CD4-positive, CD25-positive, alpha-beta regulatory T cell (primary cell): ENCODE results near the gene SORCS3. TPM values are rescaled to one million over a fixed set of nuclear protein-coding genes. Genes with fewer than 3 reads are reported as not detected.

Experiments used
- ATAC-seq, 2 donors: fragments of 150-1000 bp; cut with Tn5 transposase; one replicate each; pipeline ENCODE4 v1.10.0; 2021; ENCODE audit warnings: low read depth in 2 of 2, moderate number of reproducible peaks in 2 of 2, moderate library complexity in 1 of 2
- DNase-seq, 3 donors: peaks; one replicate each; pipeline versions ENCODE4 v3.0.0 to v3.0.0-alpha.2; 2012 to 2022; ENCODE audit warnings: mixed read lengths in 1 of 3
- H3K27ac ChIP-seq: one replicate; pipeline ENCODE4 v1.7.0; 2013; ENCODE audit warnings: mild to moderate bottlenecking, low read length; ENCODE audit not compliant: insufficient read depth, poor library complexity, severe bottlenecking
- H3K27me3 ChIP-seq: one replicate; pipeline ENCODE4 v1.7.0; 2013; ENCODE audit warnings: low read length; ENCODE audit not compliant: control insufficient read depth, insufficient read depth
- H3K36me3 ChIP-seq: one replicate; pipeline ENCODE4 v1.7.0; 2013; ENCODE audit warnings: mild to moderate bottlenecking, low read length, moderate library complexity; ENCODE audit not compliant: control insufficient read depth, insufficient read depth
- H3K4me1 ChIP-seq: 2 replicates; pipeline ENCODE4 v1.7.0; 2013; ENCODE audit warnings: mild to moderate bottlenecking, low read length; ENCODE audit not compliant: insufficient read depth, control insufficient read depth, poor library complexity, severe bottlenecking
- H3K4me3 ChIP-seq: one replicate; pipeline ENCODE4 v1.7.0; 2013; ENCODE audit warnings: low read depth, mild to moderate bottlenecking, low read length, moderate library complexity
- H3K9me3 ChIP-seq, 2 experiments: 1 replicate in 1 of 2; 2 replicates in 1 of 2; pipeline ENCODE4 v1.7.0; 2013; ENCODE audit warnings: low read length in 2 of 2, mild to moderate bottlenecking in 1 of 2, moderate library complexity in 1 of 2; ENCODE audit not compliant: control insufficient read depth in 2 of 2
- H3K27ac Mint-ChIP-seq, 3 donors: one replicate each; pipeline ENCODE4 v1.8.0; 2020 to 2022; ENCODE audit warnings: mild to moderate bottlenecking in 3 of 3, mixed read lengths in 3 of 3, moderate library complexity in 2 of 3
- H3K27me3 Mint-ChIP-seq: one replicate; pipeline ENCODE4 v1.8.0; 2022; ENCODE audit warnings: mild to moderate bottlenecking, mixed read lengths
- H3K36me3 Mint-ChIP-seq: one replicate; pipeline ENCODE4 v1.8.0; 2020; ENCODE audit warnings: mixed read lengths
- H3K4me1 Mint-ChIP-seq, 4 donors: one replicate each; pipeline ENCODE4 v1.8.0; 2020 to 2022; ENCODE audit warnings: mixed read lengths in 4 of 4, mild to moderate bottlenecking in 1 of 4
- H3K4me3 Mint-ChIP-seq, 4 donors: one replicate each; pipeline ENCODE4 v1.8.0; 2020 to 2022; ENCODE audit warnings: mild to moderate bottlenecking in 4 of 4, mixed read lengths in 4 of 4, moderate library complexity in 3 of 4
- H3K9me3 Mint-ChIP-seq, 7 donors: one replicate each; pipeline ENCODE4 v1.8.0; 2020 to 2022; ENCODE audit warnings: mixed read lengths in 7 of 7, mild to moderate bottlenecking in 3 of 7, moderate library complexity in 2 of 7
- polyA plus RNA-seq, 4 donors: library from polyadenylated mRNA; unstranded; fragments of 300-500 nt; fragmentation: Illumina TruSeq; gene quantifications; one replicate each; pipeline ENCODE4 v1.2.3, GENCODE V29; 2021
- total RNA-seq: library from RNA; stranded (reverse); gene quantifications from one replicate; pipeline ENCODE4 v1.2.3, GENCODE V29; 2022

SORCS3 gene
- total and polyA plus RNA-seq, 5 donors from 2014 or later: 0.35 TPM; not detected in 4

DNA sequence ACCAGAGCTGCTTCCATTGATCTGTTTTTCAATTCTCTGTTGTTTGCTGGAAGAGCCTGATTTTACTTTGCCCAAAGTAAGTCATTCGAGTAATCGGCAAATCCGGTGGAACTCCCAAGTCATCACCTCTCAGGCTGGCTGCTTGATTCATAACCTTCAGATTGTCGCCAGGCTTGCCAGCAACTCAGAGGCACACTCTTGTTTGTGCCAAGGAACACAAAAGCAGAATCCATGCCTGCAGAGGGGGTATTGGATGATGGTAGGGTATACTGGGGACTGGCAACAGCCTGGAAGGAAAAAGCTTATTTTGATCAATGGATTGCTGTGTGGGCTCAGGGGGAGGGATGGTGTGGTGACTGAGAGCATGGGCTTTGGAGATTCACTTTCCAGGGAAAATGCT lies 542.4 kb downstream of the SORCS3 start:
- H3K4me1 ChIP-seq: no peaks in the 10 kb centered on the region
- H3K9me3 ChIP-seq: no peaks in the 10 kb centered on the region
- no peak overlapping the region for H3K27ac ChIP-seq
- H3K4me3 ChIP-seq: no peak overlapping the region
- no peaks in the 10 kb centered on the region for H3K27me3 ChIP-seq
- Mint-ChIP-seq H3K4me1 (no peaks in the 10 kb centered on the region), H3K27ac (no peak overlapping the region), H3K27me3 (no peaks in the 10 kb centered on the region), H3K4me3 (no peak overlapping the region), H3K36me3 (no peaks in the 10 kb centered on the region), H3K9me3 (peaks cover 0 to 2% (median 0%) of the 10 kb centered on the region in 7 donors)
- ATAC-seq (no peak), DNase-seq (no peak)
- no peaks in the 10 kb centered on the region for H3K36me3 ChIP-seq

DNA sequence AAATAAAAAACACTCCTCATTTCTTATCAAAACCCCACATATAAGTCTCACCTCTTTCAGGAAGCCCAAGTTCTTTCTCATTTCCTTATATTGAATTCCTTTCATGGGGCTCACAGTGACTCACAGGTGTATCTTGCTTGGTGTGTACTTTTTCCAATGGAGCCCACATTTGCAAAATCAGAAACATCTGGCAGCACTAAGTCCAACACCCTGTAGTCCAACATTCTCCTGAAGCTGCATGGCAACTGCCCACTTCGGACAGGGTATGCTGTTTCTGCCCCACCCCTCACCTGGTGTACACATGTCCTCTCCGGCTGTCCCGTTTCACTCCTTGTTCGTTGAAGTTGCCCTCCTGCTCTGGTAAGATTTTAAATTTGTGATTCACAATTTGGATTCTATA lies 544.1 kb downstream of the SORCS3 start:
- H3K9me3 ChIP-seq: no peaks in the 10 kb centered on the region
- H3K9me3 Mint-ChIP-seq: peaks cover 0 to 2% (median 0%) of the 10 kb centered on the region in 7 donors
- DNase-seq (no peak), ATAC-seq (no peak)
- no peaks in the 10 kb centered on the region for H3K36me3 ChIP-seq
- no peak overlapping the region for H3K4me3 ChIP-seq
- H3K27me3 ChIP-seq: no peaks in the 10 kb centered on the region
- H3K4me1 ChIP-seq: no peaks in the 10 kb centered on the region
- no peak overlapping the region for H3K27ac ChIP-seq
- no peaks in the 10 kb centered on the region for H3K4me1 Mint-ChIP-seq
- no peak overlapping the region for H3K27ac Mint-ChIP-seq
- no peak overlapping the region for H3K4me3 Mint-ChIP-seq
- no peaks in the 10 kb centered on the region for H3K36me3 Mint-ChIP-seq
- no peaks in the 10 kb centered on the region for H3K27me3 Mint-ChIP-seq

- no peaks in the 10 kb centered on the region for H3K27me3 Mint-ChIP-seq
- DNase-seq (no peak), ATAC-seq (no peak)
- no peaks in the 10 kb centered on the region for H3K4me1 Mint-ChIP-seq
- H3K9me3 Mint-ChIP-seq: peaks cover 0 to 4% (median 0%) of the 10 kb centered on the region in 7 donors
- Histone ChIP-seq H3K4me3 (no peak overlapping the region), H3K27me3 (no peaks in the 10 kb centered on the region), H3K27ac (no peak overlapping the region), H3K4me1 (no peaks in the 10 kb centered on the region), H3K9me3 (no peaks in the 10 kb centered on the region), H3K36me3 (no peaks in the 10 kb centered on the region)
- no peak overlapping the region for H3K4me3 Mint-ChIP-seq
- peak overlapping the region in 1 of 3 donors; percentile 11 for H3K27ac Mint-ChIP-seq
- no peaks in the 10 kb centered on the region for H3K36me3 Mint-ChIP-seq
Measured at GRCh38 chr10:105187243-105187642, 546.2 kb downstream of the SORCS3 start.

DNA sequence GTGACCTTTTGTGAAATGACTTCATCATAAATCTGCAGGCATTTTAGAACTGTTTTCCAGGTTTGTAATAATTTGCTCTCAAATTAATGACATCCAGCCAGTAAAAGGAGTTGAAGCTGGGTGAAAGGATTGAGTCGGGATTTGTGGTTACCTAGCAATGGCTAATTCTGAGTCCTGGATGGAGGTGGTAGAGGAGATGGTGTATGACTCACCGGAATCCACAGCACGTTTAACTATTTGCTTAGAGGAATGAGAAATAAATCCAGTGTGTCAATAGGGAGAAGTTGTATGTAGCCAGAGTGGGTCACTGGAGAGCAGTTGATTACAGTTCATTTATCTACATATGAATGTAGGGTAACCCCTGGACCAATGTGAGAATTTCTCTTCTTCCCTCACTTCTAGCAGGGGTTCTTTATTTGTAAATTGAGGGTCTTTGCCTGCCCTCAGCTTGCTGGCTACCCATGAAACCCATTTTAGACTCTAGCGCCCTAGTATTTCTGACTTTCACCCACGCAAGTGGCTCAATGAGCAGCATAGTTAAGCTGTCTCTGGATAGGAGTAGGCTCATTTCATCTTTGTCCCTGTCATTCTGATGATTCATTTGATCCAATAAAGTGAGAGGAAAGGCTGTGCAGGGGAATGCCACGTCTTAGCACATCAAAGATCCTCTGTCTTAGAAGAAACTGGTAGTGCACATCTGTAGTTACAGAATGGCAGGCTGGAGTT lies 547.8 kb downstream of the SORCS3 start:
- H3K9me3 Mint-ChIP-seq: peaks cover 0 to 4% (median 0%) of the 10 kb centered on the region in 7 donors
- H3K27me3 Mint-ChIP-seq: no peaks in the 10 kb centered on the region
- DNase-seq (no peak), ATAC-seq (no peak)
- no peak overlapping the region for H3K27ac ChIP-seq
- H3K27ac Mint-ChIP-seq: no peak overlapping the region
- H3K4me3 Mint-ChIP-seq: no peak overlapping the region
- H3K4me1 Mint-ChIP-seq: no peaks in the 10 kb centered on the region
- no peaks in the 10 kb centered on the region for H3K9me3 ChIP-seq
- no peak overlapping the region for H3K4me3 ChIP-seq
- H3K4me1 ChIP-seq: no peaks in the 10 kb centered on the region
- H3K36me3 Mint-ChIP-seq: no peaks in the 10 kb centered on the region
- H3K36me3 ChIP-seq: no peaks in the 10 kb centered on the region
- H3K27me3 ChIP-seq: no peaks in the 10 kb centered on the region

- no peak for DNase-seq
- H3K27me3 Mint-ChIP-seq: no peaks in the 10 kb centered on the region
- no peaks in the 10 kb centered on the region for H3K27me3 ChIP-seq
Measured at GRCh38 chr10:105189463-105189800, 548.3 kb downstream of the SORCS3 start.

DNA sequence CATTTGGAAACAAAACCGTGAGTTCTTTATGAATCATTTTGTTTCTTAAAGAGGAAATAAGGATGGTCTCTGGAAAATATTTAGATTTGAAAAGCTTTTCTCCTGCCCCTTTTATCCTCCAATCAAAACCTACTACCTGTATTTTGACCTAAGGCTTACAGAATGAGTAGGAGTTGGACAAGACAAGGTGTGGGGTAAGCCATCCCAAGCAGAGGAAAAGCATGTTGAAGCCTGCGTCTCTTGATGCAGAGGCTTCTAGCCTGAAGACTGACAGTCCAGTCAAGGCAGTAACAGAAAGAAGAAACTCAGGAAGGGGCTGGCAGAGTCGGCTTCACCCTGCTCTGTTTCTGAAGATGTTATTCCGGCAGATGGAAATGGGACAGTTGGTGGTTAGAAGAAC lies 551.1 kb downstream of the SORCS3 start:
- Mint-ChIP-seq H3K4me3 (no peak overlapping the region), H3K4me1 (no peaks in the 10 kb centered on the region), H3K27me3 (no peaks in the 10 kb centered on the region), H3K9me3 (peaks cover 0 to 4% (median 0%) of the 10 kb centered on the region in 7 donors), H3K36me3 (no peaks in the 10 kb centered on the region), H3K27ac (no peak overlapping the region)
- DNase-seq (no peak), ATAC-seq (no peak)
- no peak overlapping the region for H3K4me3 ChIP-seq
- H3K9me3 ChIP-seq: no peaks in the 10 kb centered on the region
- H3K4me1 ChIP-seq: no peaks in the 10 kb centered on the region
- H3K36me3 ChIP-seq: no peaks in the 10 kb centered on the region
- H3K27me3 ChIP-seq: no peaks in the 10 kb centered on the region
- no peak overlapping the region for H3K27ac ChIP-seq

More at GRCh38 chr10:105189463-105189800, 548.3 kb downstream of the SORCS3 start:
- no peaks in the 10 kb centered on the region for H3K36me3 Mint-ChIP-seq
- no peaks in the 10 kb centered on the region for H3K4me1 Mint-ChIP-seq
- Histone ChIP-seq H3K4me3 (no peak overlapping the region), H3K9me3 (no peaks in the 10 kb centered on the region), H3K4me1 (no peaks in the 10 kb centered on the region), H3K27ac (no peak overlapping the region), H3K36me3 (no peaks in the 10 kb centered on the region)
- H3K4me3 Mint-ChIP-seq: no peak overlapping the region
- H3K9me3 Mint-ChIP-seq: peaks cover 0 to 4% (median 0%) of the 10 kb centered on the region in 7 donors
- H3K27ac Mint-ChIP-seq: no peak overlapping the region
- ATAC-seq: no peak

- H3K9me3 Mint-ChIP-seq: peaks cover 0 to 4% (median 0%) of the 10 kb centered on the region in 7 donors
Measured at GRCh38 chr10:105192861-105193260, 551.8 kb downstream of the SORCS3 start.

GRCh38 chr10:105195831-105196230 lies 554.7 kb downstream of the SORCS3 start:
- Histone ChIP-seq H3K4me3 (no peak overlapping the region), H3K27ac (no peak overlapping the region), H3K4me1 (no peaks in the 10 kb centered on the region), H3K36me3 (no peaks in the 10 kb centered on the region), H3K9me3 (no peaks in the 10 kb centered on the region), H3K27me3 (no peaks in the 10 kb centered on the region)
- Mint-ChIP-seq H3K4me1 (no peaks in the 10 kb centered on the region), H3K4me3 (no peak overlapping the region), H3K9me3 (peaks cover 0 to 6% (median 0%) of the 10 kb centered on the region in 7 donors), H3K27me3 (no peaks in the 10 kb centered on the region), H3K36me3 (no peaks in the 10 kb centered on the region), H3K27ac (no peak overlapping the region)
- ATAC-seq (no peak), DNase-seq (no peak)

More at GRCh38 chr10:105192861-105193260, 551.8 kb downstream of the SORCS3 start:
- Histone ChIP-seq H3K4me3 (no peak overlapping the region), H3K27me3 (no peaks in the 10 kb centered on the region), H3K9me3 (no peaks in the 10 kb centered on the region), H3K27ac (no peak overlapping the region), H3K36me3 (no peaks in the 10 kb centered on the region), H3K4me1 (no peaks in the 10 kb centered on the region)
- ATAC-seq (no peak), DNase-seq (no peak)
- peak overlapping the region in 1 of 3 donors; percentile 26 for H3K27ac Mint-ChIP-seq
- no peaks in the 10 kb centered on the region for H3K4me1 Mint-ChIP-seq
- H3K36me3 Mint-ChIP-seq: no peaks in the 10 kb centered on the region
- H3K27me3 Mint-ChIP-seq: no peaks in the 10 kb centered on the region
- no peak overlapping the region for H3K4me3 Mint-ChIP-seq
